Activated CD4-positive, alpha-beta T cell treated with anti-CD3 and anti-CD28 coated beads, Interleukin-10, Interleukin-2, amounts not matched to agents 100 ng/mL and 50 ng/mL, durations not matched to agents 16 hours and 8 hours (primary cell): ENCODE data around the gene ADRA1B.

Experiments
- DNase-seq: peaks from one replicate; pipeline ENCODE4 v3.0.0-alpha.2; 2020

Gene ADRA1B

DNA sequence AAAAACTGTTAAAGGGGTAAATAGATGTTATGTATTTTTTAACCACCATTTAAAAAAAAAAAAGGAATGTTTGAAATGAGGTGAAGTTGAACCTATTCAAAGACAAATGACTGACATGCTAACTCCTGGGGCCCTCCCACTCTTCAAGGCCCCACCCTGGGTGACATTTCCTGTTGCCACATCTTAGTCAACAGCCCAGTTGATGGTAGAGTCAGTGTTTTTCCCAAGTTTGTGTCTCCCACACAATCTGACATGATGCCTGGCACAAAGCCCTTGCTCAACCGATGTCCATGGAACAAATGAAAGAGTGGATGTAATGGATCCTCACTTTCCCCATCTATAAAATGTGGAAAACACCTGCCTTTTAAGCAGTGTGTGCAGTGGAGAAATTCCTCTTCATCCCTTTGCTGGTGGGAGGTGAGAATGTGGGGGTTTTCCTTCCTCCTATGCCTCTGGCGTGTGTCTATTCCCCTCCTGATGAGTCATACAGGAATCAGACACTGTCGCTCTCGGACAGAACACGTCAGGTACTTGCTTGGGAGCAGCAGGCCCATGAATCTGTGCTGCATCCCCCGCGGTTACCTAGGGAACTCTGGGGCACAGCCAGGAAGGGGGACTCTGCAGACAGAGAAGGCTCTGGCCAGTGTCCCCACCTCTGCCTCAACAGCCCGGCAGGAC is 13.7 kb upstream of the ADRA1B start:
- no peak for DNase-seq

DNA sequence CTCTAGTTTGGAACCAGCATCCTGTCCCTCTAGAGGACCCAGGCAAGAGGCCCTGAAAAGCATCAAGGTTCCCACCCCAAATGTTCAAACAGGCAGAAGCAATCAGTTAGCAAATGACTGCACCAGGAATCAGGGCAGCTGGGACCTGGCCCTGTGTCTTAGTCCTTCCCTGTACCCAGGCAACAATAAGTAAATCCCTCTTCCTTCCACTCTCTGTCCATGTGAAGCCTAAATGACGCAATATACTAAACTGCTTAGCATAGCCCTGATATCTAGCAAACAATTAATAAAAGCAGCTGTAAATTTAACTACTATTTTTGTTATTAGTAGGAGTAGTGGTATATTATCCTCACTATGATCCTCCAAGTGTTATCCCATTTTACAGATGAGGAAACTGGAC is 13.2 kb upstream of the ADRA1B start:
- DNase-seq = no peak

- DNase-seq = no peak
Measured at GRCh38 chr5:159904874-159905273, 11.4 kb upstream of the ADRA1B start.

DNA sequence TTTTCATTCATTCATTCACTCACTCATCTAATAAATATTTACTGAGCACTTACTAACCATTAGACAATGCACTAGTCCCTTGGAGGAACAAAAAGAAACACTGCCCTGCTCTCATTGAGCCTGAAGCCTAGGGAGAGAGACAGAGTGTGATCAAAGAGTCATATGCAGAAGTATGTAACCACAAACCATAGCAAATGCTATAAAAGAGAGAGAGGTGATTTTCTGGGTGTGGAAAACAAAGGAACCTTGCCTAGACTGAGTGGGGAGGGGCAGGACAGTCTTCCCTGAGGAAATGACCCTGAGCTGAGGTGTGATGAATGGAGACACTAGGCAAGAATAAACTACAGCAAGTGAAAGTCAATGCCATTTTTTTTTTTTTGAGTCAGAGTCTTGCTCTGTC is 10.8 kb upstream of the ADRA1B start:
- DNase-seq = no peak

- DNase-seq = no peak
Measured at GRCh38 chr5:159906463-159906862, 9.8 kb upstream of the ADRA1B start.

- DNase-seq = no peak
Measured at GRCh38 chr5:159906943-159907342, 9.3 kb upstream of the ADRA1B start.

DNA sequence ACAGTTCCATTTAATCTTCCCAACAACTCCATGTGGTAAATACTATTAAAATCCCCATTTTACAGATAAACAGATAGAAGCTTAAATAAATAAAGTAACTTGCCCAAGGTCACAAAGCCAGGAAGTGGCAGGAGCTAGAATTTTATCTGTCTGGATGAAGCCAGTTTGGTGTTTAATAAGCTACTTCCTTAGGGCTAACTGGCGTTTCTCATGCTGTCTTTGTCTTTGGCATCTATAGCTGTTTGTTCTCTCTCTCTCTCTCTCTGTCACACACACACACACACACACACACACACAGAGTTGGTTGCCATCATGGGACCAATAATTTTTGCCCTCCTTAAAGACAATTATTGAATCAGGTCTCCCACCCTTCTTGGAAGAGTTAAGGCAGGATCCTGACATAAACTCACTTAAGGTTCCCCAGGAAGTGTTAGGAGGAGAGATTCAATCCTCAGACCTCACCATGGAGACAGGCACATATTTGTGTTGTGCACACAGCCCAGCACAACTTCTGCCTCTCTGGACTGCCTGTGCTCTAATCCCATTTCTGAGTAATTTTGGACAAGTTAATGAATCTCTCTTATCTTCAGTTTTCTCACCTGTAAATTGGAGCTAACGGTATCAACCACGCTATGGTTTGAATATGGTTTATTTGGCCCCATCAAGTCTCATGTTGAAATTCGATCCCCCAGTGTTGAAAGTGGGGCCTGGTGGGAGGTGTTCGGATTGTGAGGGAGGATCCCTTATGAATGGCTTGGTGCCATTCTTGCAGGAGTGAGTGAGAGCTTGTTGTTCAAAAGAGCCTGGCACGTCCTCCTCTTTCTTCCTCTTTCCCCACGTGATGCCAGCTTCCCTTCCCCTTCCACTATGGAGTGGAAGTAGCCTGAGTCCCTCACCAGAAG is 8.3 kb upstream of the ADRA1B start:
- no peak for DNase-seq

- DNase-seq = no peak
Measured at GRCh38 chr5:159908591-159908940, 7.7 kb upstream of the ADRA1B start.

GRCh38 chr5:159909126-159909525 is 7.2 kb upstream of the ADRA1B start:
- no peak for DNase-seq

- no peak for DNase-seq
Measured at GRCh38 chr5:159910207-159910842, 6.0 kb upstream of the ADRA1B start.

- DNase-seq = no peak
Measured at GRCh38 chr5:159910843-159911229, 5.4 kb upstream of the ADRA1B start.

DNA sequence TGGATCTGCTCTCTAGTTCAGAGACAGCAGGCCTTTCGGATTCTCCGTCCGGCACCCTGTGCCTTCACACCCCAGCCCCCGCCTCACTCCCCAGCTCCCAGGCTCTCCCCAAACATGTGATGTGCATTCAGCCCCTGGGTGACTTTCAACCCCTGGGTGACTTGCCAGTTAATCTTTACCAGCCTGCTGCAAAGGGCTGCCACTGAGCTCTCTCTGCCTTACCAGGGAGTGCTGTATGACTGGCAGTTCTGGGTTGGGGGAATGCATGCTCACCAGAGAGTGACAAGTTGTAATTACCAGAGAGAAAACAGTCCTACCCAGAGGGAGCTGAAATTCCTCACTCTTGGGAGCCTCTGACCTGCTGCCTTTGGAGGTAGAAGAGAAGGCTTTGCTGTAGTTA is 4.9 kb upstream of the ADRA1B start:
- DNase-seq = no peak

DNA sequence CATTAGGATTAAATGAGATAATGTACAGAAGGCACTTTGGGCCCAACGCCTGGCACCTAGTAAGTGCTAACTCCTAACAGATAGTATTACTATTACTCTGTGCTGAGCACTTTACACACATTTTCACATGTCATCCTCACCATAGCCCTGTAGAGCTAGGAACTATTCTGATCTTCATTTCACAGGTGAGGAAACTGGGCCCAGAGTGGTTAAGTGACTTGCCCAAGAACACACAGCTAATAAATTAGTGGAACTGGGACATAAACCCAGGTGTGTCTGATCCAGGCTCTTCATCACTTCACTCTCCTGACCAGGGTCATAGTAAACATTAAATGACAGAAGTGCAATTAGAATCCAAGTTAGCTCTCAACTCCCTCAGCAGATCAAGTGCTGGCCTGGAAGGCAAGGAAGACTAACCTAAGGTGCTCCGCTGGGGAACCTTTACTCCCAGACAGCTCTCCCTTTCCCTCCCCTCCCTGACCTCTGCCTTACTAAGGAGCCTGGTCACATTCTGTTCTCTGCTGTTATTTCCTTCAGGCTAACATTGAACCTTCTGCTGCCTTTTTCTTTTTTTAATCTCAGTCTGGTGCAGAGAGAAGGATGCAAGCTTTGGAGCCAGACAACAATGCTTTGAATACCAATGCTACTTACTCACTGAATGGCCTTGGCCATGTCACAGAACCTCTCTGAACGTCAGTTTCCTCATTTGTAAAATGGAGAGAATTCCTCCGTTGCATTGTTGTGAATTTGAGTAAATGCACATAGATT is 4.1 kb upstream of the ADRA1B start:
- DNase-seq = no peak

DNA sequence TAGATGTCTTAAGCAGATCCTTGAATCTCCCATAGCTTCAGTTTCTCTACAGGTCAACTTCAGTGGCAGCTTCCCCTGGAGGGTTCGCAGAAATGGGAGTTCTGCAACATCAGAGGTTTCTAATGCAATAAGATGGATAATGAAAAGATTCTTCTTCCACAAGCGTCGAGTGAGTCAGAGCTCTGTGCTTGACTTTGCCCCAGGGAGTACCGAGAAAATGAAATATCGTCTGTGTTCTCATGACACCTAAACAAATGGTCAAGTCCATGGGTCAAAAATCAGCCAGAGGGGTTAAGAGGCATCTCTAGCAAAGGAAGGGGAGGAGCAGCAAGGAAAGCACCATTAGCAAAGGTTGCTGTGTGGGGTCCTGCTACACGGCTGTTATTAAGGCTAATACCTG is 3.2 kb upstream of the ADRA1B start:
- DNase-seq = no peak

DNA sequence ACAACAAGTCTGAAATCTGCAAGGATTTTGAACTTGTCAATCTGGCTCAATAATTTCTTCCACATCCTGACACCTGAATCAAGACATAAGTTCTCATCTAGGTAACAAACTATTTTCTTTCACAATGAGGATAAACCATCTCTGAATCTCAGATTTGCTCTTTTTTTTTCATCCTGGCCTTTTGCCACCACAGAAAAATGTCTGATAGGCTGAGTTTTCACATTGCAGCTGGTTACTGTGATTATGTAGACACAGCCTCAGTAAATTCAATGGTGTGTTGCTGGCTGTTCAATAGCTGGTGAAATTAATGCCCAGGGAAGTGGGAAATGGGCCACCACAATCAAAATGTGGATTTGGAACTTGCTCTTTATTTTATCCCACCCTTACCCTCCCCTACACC is 2.8 kb upstream of the ADRA1B start:
- DNase-seq = no peak

DNA sequence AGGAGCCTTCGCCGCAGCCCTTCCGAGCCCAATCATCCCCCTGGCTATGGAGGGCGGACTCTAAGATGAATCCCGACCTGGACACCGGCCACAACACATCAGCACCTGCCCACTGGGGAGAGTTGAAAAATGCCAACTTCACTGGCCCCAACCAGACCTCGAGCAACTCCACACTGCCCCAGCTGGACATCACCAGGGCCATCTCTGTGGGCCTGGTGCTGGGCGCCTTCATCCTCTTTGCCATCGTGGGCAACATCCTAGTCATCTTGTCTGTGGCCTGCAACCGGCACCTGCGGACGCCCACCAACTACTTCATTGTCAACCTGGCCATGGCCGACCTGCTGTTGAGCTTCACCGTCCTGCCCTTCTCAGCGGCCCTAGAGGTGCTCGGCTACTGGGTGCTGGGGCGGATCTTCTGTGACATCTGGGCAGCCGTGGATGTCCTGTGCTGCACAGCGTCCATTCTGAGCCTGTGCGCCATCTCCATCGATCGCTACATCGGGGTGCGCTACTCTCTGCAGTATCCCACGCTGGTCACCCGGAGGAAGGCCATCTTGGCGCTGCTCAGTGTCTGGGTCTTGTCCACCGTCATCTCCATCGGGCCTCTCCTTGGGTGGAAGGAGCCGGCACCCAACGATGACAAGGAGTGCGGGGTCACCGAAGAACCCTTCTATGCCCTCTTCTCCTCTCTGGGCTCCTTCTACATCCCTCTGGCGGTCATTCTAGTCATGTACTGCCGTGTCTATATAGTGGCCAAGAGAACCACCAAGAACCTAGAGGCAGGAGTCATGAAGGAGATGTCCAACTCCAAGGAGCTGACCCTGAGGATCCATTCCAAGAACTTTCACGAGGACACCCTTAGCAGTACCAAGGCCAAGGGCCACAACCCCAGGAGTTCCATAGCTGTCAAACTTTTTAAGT is 819 bp downstream of the ADRA1B start:
- no peak for DNase-seq

DNA sequence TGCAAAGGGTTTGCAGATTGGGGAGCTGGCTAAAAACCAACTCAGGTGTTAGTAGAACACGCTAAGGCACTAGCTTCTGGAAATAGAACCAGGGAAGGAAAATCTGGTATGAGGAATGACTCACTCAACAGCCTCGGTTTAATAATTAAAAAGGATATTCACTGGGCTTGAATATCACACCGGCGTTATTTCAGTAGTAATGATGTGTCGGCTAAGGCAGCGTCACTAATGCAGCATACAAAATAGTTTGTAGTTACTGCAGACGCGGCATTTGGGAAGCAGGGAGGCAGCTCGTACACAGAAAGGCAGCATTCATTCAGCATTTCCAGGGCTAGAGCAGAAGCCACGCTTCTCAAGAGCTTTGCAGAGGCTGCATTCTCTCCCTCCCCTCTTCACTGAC is 1.7 kb downstream of the ADRA1B start:
- DNase-seq = no peak

GRCh38 chr5:159921721-159922120 is 5.4 kb downstream of the ADRA1B start:
- no peak for DNase-seq

DNA sequence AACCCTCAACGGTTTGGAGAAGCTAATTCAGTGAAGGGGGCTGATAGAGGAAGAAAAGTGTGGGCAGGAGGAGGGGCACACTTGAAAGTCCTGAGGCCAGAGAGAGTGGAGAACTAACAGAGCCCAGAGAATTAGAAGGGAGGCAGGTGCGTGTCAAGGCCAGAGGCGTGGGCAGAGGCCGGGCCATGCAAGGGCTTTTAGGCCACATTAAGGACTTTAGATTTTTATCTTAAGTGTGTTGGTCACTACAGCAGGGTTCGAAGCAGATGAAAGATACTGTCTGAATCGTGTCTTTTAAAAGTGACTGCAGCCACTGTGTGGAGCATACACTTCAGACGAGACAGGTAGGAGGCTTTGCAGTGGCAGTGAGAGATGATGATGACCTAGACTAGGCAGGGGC is 6.7 kb downstream of the ADRA1B start:
- no peak for DNase-seq

DNA sequence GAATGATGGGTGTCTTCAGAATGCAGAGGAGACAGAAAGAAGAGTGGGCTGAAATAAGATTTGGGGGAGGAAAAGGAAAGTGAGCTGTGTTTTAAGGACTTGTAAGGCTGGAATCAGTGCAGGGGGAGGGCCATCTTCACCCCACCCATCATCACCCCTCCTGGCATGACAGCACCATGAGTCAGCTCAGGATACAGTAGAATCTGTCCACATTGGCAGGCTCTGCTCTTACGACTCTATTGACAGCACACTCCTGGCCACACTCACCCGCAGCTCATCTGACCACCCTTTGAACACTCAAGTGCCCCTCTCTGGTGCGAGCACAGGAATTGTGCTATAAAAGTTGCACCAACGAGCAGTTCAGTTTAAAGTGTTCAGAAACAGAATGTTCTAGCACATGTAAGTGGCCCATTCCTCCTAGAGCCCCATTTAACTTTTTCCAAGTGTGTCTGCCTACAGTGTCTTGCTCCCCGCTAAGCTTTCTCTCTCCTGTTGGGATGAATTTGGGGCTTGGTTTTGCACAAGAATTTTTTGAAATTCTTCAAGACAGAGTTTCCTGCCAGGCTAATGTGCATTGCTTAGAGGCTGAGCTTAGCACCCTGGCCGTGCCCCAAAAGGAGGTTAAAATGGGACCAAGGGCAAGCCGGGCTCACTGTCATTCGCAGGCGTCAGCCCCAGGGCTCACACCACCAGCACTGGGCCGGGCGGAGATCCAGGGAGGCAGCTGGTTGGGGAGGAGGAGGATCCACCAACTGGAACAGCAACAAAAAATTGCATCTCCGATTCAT is 12.0 kb downstream of the ADRA1B start:
- no peak for DNase-seq

DNA sequence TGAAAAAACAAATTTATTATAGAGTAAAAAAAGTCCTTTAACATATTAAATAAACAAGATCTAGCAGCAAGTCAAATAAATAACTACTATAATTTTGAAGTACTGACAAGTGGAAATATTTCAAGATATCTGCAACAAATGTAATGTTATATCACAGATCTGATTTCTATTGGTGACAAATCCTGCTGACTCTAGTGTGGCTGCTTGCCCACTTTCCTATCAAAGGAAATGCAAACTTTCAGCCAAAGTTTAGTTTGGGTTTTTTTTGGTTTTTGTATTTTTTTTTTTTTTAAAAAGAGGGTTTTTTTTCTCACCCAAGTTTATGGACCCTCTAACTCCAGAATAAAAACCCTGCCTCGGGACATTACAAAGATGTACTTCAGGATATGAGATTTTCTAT is 12.9 kb downstream of the ADRA1B start:
- no peak for DNase-seq
